DND-41 (cell line): ENCODE data around the gene ZFPM1.

Experiments
- EZH2 ChIP-seq: IDR thresholded peaks from 3 replicates; pipeline ENCODE4 v1.6.1; 2012; ENCODE audit warnings: borderline replicate concordance, low read depth, mild to moderate bottlenecking, moderate library complexity, low read length, inconsistent platforms; ENCODE audit not compliant: severe bottlenecking
- TF ChIP-seq, protein P1 (sequence below): IDR thresholded peaks from 2 replicates; pipeline ENCODE4 v1.5.1; 2012; ENCODE audit warnings: borderline replicate concordance, low read length, moderate library complexity, mild to moderate bottlenecking; ENCODE audit not compliant: poor library complexity, severe bottlenecking; ENCODE audit errors: extremely low read depth

- TF ChIP-seq, protein P1, sequence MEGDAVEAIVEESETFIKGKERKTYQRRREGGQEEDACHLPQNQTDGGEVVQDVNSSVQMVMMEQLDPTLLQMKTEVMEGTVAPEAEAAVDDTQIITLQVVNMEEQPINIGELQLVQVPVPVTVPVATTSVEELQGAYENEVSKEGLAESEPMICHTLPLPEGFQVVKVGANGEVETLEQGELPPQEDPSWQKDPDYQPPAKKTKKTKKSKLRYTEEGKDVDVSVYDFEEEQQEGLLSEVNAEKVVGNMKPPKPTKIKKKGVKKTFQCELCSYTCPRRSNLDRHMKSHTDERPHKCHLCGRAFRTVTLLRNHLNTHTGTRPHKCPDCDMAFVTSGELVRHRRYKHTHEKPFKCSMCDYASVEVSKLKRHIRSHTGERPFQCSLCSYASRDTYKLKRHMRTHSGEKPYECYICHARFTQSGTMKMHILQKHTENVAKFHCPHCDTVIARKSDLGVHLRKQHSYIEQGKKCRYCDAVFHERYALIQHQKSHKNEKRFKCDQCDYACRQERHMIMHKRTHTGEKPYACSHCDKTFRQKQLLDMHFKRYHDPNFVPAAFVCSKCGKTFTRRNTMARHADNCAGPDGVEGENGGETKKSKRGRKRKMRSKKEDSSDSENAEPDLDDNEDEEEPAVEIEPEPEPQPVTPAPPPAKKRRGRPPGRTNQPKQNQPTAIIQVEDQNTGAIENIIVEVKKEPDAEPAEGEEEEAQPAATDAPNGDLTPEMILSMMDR, result no peak
- no peak for TF ChIP-seq EZH2
Measured at GRCh38 chr16:88460496-88461330, 7.6 kb downstream of the ZFPM1 start.
